MM.1S (cell line): ENCODE measurements around the gene ZNF343.
A peak's percentile ranks its signal among the peaks of the same experiment; 100 is the strongest.

Experiments used
- DNase-seq: peaks from one replicate; pipeline ENCODE4 v3.0.0-alpha.2; 2015
- H2AFZ ChIP-seq: fragments of 300-600 bp; sonication (generic); 2 replicates; pipeline ENCODE4 v1.6.0; 2016; ENCODE audit warnings: antibody characterized with exemption, low read length
- H3F3A ChIP-seq: fragments of 300-600 bp; sonication (generic); 2 replicates; pipeline ENCODE4 v1.6.1; 2016; ENCODE audit warnings: mild to moderate bottlenecking, antibody characterized with exemption, low read length, moderate library complexity, mixed read lengths; ENCODE audit not compliant: insufficient read depth
- H3K27ac ChIP-seq: fragments of 300-600 bp; sonication (generic); 2 replicates; pipeline ENCODE4 v1.5.1; 2016; ENCODE audit warnings: mild to moderate bottlenecking, low read length
- H3K27me3 ChIP-seq: fragments of 300-600 bp; sonication (generic); replicated peaks from 2 replicates; pipeline ENCODE4 v1.6.0; 2016; ENCODE audit warnings: low read length; ENCODE audit not compliant: insufficient read depth
- H3K36me3 ChIP-seq: fragments of 300-600 bp; sonication (generic); replicated peaks from 2 replicates; pipeline ENCODE4 v1.6.1; 2016; ENCODE audit warnings: mild to moderate bottlenecking, low read length, mixed read lengths; ENCODE audit not compliant: insufficient read depth
- H3K4me1 ChIP-seq: fragments of 300-600 bp; sonication (generic); 2 replicates; pipeline ENCODE4 v1.6.1; 2016; ENCODE audit warnings: low read length, mixed read lengths
- H3K4me2 ChIP-seq: fragments of 300-600 bp; sonication (generic); 2 replicates; pipeline ENCODE4 v1.6.0; 2016; ENCODE audit warnings: low read depth, low read length
- H3K4me3 ChIP-seq: fragments of 300-600 bp; sonication (generic); 2 replicates; pipeline ENCODE4 v1.5.1; 2016; ENCODE audit warnings: low read length, mixed read lengths
- H3K79me2 ChIP-seq: fragments of 300-600 bp; sonication (generic); 2 replicates; pipeline ENCODE4 v1.6.1; 2016; ENCODE audit warnings: mixed run types, low read length, mixed read lengths
- H3K9ac ChIP-seq: fragments of 300-600 bp; sonication (generic); 2 replicates; pipeline ENCODE4 v1.6.1; 2016; ENCODE audit warnings: low read length, mixed read lengths
- H3K9me2 ChIP-seq: fragments of 300-600 bp; sonication (generic); replicated peaks from 2 replicates; pipeline ENCODE4 v1.6.1; 2016; ENCODE audit warnings: mild to moderate bottlenecking, low read length, mixed read lengths; ENCODE audit not compliant: insufficient read depth
- H3K9me3 ChIP-seq: fragments of 300-600 bp; sonication (generic); replicated peaks from 2 replicates; pipeline ENCODE4 v1.6.1; 2016; ENCODE audit warnings: mild to moderate bottlenecking, low read length, mixed read lengths; ENCODE audit not compliant: insufficient read depth
- H4K20me1 ChIP-seq: fragments of 300-600 bp; sonication (generic); 2 replicates; pipeline ENCODE4 v1.6.1; 2016; ENCODE audit warnings: mild to moderate bottlenecking, low read length, moderate library complexity, mixed read lengths; ENCODE audit not compliant: insufficient read depth
- EZH2 ChIP-seq: fragments of 300-600 bp; sonication (generic); optimal IDR thresholded peaks from 2 replicates; pipeline ENCODE3; 2017; ENCODE audit warnings: low read depth, mild to moderate bottlenecking, antibody characterized with exemption, low read length, mixed read lengths
- EZH2phosphoT487 ChIP-seq: fragments of 300-600 bp; sonication (generic); IDR thresholded peaks from 2 replicates; pipeline ENCODE4 v1.6.1; 2018; ENCODE audit warnings: antibody characterized with exemption, low read length
- TF ChIP-seq, protein P1 (sequence below): fragments of 300-600 bp; sonication (generic); IDR thresholded peaks from 2 replicates; pipeline ENCODE4 v1.5.1; 2016; ENCODE audit warnings: antibody characterized with exemption, low read length, mixed read lengths

Gene ZNF343

DNA sequence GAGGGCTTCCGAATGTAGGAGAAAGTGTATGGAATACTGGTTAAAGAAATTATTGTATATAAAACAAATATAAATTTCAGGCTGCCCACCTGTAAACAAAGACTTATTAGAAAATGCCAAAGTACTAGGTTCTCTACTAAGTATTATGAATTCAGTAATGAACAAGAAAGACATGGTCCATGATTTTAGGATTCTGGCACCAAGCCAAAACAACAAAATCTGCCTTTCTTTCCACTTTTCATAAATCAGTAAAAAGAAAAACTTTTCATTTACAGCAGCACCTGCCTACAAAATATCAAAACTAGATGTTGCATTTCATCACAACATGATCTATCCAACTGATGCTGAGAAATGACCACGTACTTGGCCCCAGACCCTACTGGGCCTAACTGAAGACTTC is 23.6 kb downstream of the ZNF343 start:
- H3K9me3 ChIP-seq = no peaks in the 10 kb centered on the region
- H3K36me3 ChIP-seq = no peaks in the 10 kb centered on the region
- no peak overlapping the region for H2AFZ ChIP-seq
- H3K27ac ChIP-seq = no peak overlapping the region
- no peaks in the 10 kb centered on the region for H3K4me1 ChIP-seq
- no peaks in the 10 kb centered on the region for H3F3A ChIP-seq
- H3K9me2 ChIP-seq = no peaks in the 10 kb centered on the region
- H3K9ac ChIP-seq = no peak overlapping the region
- H3K4me3 ChIP-seq = no peak overlapping the region
- no peaks in the 10 kb centered on the region for H3K27me3 ChIP-seq
- H3K79me2 ChIP-seq = no peaks in the 10 kb centered on the region
- no peak for DNase-seq
- no peak overlapping the region for H3K4me2 ChIP-seq
- H4K20me1 ChIP-seq = no peaks in the 10 kb centered on the region
- no peak for TF ChIP-seq EZH2
- no peak for TF ChIP-seq EZH2phosphoT487

DNA sequence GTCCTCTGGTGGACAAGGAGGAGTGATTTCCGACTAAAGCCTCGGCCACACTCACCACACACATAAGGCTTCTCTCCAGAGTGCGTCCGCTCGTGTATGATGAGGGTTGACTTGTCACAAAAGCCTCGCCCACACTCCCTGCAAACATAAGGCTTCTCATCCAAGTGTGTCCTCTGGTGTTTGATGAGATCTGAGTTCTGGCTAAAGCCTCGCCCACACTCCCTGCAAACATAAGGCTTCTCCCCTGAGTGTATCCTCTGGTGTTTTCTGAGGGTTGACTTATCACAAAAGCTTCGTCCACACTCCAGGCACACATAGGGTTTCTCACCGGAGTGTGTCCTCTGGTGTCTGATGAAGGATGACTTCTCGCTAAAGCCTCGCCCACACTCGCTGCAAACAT is 25.2 kb downstream of the ZNF343 start:
- H3K4me2 ChIP-seq = no peak overlapping the region
- H3K9me2 ChIP-seq = no peaks in the 10 kb centered on the region
- H3K4me1 ChIP-seq = no peaks in the 10 kb centered on the region
- no peak for TF ChIP-seq EZH2
- TF ChIP-seq EZH2phosphoT487 = no peak
- TF ChIP-seq, protein P1, sequence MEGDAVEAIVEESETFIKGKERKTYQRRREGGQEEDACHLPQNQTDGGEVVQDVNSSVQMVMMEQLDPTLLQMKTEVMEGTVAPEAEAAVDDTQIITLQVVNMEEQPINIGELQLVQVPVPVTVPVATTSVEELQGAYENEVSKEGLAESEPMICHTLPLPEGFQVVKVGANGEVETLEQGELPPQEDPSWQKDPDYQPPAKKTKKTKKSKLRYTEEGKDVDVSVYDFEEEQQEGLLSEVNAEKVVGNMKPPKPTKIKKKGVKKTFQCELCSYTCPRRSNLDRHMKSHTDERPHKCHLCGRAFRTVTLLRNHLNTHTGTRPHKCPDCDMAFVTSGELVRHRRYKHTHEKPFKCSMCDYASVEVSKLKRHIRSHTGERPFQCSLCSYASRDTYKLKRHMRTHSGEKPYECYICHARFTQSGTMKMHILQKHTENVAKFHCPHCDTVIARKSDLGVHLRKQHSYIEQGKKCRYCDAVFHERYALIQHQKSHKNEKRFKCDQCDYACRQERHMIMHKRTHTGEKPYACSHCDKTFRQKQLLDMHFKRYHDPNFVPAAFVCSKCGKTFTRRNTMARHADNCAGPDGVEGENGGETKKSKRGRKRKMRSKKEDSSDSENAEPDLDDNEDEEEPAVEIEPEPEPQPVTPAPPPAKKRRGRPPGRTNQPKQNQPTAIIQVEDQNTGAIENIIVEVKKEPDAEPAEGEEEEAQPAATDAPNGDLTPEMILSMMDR = no peak
- no peak overlapping the region for H3K27ac ChIP-seq
- no peak for DNase-seq
- no peaks in the 10 kb centered on the region for H4K20me1 ChIP-seq
- no peak overlapping the region for H3K9ac ChIP-seq
- no peak overlapping the region for H2AFZ ChIP-seq
- no peaks in the 10 kb centered on the region for H3F3A ChIP-seq
- no peaks in the 10 kb centered on the region for H3K9me3 ChIP-seq
- H3K79me2 ChIP-seq = no peaks in the 10 kb centered on the region
- no peaks in the 10 kb centered on the region for H3K27me3 ChIP-seq
- H3K4me3 ChIP-seq = no peak overlapping the region
- H3K36me3 ChIP-seq = no peaks in the 10 kb centered on the region

DNA sequence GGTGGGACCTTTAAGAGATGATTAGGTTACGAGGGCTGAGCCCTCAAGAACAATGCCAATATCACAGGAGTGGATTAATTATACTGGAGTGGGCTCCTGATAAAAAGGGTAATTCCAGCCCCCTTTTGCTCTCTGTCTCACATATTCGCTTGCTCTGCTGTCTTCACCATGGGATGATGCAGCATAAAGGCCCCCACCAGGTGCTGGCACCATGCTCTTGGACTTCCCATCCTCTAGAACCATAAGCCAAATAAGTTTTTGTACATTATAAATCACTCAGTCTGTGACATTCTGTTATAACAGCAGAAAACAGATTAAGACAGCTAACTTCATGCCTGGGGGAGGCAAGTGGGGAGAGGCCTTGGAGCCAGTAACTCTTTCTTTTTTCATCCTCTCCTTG is 28.3 kb downstream of the ZNF343 start:
- no peaks in the 10 kb centered on the region for H3F3A ChIP-seq
- no peaks in the 10 kb centered on the region for H3K27me3 ChIP-seq
- no peaks in the 10 kb centered on the region for H3K4me1 ChIP-seq
- no peak overlapping the region for H3K27ac ChIP-seq
- H3K9ac ChIP-seq = no peak overlapping the region
- no peak overlapping the region for H3K4me3 ChIP-seq
- H3K9me3 ChIP-seq = no peaks in the 10 kb centered on the region
- no peak overlapping the region for H3K4me2 ChIP-seq
- H2AFZ ChIP-seq = no peak overlapping the region
- H3K36me3 ChIP-seq = no peaks in the 10 kb centered on the region
- H4K20me1 ChIP-seq = no peaks in the 10 kb centered on the region
- H3K79me2 ChIP-seq = no peaks in the 10 kb centered on the region
- no peaks in the 10 kb centered on the region for H3K9me2 ChIP-seq
- no peak for DNase-seq
- TF ChIP-seq, protein P1 = no peak
- no peak for TF ChIP-seq EZH2phosphoT487
- TF ChIP-seq EZH2 = no peak

DNA sequence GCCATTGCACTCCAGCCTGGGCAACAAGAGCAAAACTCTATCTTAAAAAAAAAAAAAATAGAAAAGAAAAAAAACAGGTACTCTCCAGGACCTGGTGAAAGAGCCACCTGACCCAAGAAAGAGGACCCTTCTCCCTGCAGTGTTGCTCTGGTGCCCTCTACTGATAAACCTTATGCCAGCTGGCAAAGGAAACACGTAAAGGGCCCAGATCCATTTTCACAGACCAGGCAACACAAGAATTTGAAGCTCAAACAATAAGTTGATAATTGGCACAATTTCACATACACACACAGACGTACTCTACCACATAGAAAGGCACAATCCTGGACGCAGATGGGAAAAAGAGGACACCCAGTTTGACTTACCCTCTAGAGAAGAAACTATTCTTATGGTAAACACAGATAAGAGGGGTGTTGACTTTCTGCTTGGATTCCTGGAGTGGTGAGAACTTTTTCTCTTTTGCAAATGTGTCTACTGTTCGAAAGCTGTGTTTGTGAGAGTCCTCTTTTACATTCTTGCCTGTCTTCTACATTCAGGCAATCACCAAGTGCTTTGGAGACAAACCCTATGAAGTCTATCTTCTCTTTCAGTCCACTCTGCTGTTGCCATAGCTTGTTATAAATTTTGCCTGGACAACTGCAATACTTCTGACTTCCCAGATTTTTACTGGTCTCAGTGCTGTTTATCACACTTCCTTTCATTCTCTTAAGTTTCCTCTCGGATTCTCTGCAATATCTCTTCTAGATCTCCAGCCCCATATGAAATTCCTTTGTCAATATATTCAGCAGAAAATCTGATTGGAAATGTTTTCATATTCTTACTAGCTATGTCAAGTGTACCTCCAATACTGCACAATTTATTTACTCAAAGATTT is 31.7 kb downstream of the ZNF343 start:
- no peaks in the 10 kb centered on the region for H4K20me1 ChIP-seq
- no peak for DNase-seq

More for the DNA sequence above, 31.7 kb downstream of the ZNF343 start:
- Histone ChIP-seq H3K36me3 (no peaks in the 10 kb centered on the region), H2AFZ (no peak overlapping the region), H3K4me3 (no peak overlapping the region), H3K9me2 (no peaks in the 10 kb centered on the region), H3K4me1 (no peaks in the 10 kb centered on the region), H3K4me2 (no peak overlapping the region), H3K9me3 (no peaks in the 10 kb centered on the region), H3K9ac (no peak overlapping the region), H3K27ac (no peak overlapping the region), H3F3A (no peaks in the 10 kb centered on the region), H3K79me2 (no peaks in the 10 kb centered on the region), H3K27me3 (no peaks in the 10 kb centered on the region)
- TF ChIP-seq, protein P1 = peak; percentile 44
- no peak for TF ChIP-seq EZH2
